Measurements from ENCODE around the gene KIF23.

KIF23 gene

DNA sequence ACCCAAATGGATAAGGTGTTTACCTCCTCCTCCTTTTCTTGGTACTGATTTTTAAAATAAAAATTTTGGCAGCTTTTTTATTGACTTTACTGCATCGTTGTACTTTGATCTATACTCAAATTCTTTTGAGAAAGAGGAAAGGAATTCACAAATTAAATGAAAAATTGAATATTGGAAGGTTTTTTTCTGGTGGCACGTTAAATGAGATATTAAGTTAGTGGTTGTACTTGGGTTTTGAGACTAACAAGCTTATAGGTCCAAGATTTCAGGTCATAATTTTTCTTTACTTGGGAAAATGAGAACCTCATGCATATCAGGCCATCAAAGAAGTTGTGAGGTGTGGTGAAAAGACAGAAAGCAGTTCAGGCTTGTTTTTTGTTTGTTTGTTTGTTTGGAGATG, 52.6 kb downstream of the KIF23 start:
- DNase-seq (ENCODE audit: low spot score), result no peak

DNA sequence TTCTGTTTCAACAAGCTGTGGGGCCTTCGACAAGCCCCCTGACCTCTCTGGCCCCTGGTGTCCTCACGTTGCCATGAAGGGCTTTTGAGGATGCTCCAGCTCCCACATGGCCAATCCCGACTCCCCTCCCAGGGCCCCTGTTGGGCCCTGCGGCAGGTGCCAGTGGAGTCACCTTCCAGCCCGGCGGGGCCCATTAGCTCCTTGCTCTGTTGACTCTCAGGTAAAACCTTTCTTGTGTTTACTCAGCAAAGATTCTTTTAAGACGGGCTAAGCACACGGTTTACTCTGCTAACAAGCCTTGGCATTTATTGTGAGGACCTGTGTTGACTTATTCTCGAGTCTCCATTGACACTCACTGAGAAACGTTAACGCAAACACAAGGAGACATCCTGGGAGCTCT, 53.5 kb downstream of the KIF23 start:
- DNase-seq (ENCODE audit: low spot score), result no peak

DNA sequence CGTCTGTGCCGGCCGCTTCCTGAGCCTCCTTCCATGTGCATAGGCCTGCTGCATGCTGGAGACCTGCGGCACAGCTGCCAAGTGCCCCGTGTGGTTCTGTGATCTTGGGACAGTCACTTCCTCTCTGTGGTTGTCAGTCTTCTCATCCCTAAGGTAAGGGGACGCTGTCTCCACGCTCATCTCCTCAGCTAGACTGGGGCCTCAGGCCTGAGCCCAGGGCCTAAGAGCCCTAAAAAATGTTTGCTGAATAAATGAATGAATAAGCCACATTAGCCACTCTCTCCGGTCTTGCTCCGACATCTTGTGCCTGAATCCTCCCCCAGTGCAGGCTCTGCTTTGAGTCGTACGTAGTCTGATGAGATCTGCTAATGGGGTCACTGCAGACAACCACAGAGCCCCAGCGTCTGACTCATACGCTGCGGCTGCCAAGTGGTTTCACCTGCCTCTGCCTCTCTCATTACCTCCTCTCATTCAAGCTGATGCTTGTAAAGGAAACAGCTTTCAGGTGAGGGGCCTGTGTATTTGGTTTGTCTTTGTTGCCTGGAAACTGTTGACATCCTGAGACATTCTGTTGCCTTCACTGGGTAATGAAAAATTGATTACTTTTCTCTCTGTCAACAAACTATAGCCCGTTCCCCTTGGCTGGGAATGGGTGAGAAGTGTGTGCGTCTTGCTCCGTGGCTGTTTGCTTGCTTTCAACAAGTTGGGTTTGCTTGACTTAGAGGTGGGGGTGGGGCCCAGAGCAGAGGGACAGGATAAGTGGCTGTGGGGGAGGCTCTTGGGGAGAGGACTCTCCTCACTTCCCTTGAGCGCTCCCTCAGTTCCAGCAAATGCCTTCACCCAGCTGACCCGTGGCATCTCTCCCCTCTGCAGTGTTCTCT, 54.3 kb downstream of the KIF23 start:
- DNase-seq (ENCODE audit: low spot score), result no peak

DNA sequence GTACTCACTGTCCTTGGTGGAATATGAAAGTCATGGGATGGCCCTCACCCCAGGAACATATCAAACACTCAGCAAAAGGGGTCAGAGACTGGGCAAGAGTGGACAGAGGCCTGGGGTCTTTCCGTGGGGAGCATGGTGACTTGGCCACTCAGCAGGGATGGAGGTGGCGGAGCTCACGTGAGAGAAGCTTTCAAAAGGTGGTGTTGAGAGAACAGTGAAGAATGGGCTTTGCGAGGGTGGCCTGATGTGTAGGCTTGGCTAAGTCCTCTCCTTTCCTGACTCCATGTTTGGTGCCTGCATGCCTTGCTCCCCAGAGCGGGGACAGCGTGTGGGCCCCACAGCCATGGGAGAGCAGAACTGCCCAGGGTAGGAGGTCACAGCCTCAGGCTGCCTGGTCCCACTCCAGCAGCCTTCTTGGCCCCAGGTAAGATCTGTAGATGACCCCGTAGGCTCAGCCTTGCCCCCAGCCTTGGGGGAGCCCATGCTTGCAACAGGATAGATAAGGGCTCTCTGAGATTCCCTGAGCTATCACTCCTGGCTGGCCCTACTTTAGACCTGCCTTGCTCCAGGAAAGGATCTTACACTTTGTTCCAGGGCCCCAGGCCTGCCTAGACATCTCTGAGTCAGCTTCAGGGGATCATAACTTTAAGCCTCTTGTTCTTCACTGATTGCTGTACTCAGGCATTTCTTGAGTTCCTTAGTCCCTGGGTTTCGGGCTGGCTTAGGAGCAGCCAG, 55.5 kb downstream of the KIF23 start:
- no peak for DNase-seq (ENCODE audit: low spot score)

DNA sequence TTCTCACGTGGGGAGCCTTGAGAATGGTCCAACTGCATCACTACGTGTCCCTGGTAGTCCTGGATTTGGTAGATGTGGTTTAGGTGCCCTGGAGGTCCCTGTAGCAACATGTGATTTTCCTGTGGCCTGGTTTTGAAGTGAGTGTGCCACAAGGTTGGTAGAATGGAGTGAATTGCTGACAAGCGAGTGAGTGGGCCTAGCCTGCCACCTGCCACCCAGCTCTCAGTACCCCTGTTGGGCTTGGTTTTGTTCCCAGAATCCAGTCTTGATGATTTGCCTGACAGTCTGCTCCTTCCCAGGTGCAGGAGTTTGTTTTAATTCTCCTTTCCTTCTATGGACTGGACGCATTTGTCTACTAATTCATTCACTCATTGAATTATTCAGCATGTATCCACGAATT, 57.9 kb downstream of the KIF23 start:
- no peak for DNase-seq (ENCODE audit: low spot score)

DNA sequence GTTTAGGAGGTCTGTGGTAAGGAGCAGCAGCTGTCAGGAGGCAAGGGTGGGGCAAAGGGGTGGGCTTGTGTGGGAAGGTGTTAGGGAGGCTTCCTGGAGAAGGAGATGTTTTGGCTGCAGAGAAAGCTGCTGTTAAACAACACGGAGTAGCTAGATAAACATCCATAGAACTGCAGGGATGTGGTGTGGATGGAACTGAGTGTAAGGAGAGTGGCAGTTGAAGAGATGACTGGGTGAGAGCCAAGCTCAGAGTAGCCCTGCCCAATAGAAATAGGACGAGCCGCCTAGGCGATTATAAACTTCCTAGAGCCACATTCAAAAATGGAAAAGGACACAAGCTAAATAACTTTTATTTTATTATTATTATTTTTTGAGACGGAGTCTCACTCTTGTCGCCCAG, 58.4 kb downstream of the KIF23 start:
- no peak for DNase-seq (ENCODE audit: low spot score)

DNA sequence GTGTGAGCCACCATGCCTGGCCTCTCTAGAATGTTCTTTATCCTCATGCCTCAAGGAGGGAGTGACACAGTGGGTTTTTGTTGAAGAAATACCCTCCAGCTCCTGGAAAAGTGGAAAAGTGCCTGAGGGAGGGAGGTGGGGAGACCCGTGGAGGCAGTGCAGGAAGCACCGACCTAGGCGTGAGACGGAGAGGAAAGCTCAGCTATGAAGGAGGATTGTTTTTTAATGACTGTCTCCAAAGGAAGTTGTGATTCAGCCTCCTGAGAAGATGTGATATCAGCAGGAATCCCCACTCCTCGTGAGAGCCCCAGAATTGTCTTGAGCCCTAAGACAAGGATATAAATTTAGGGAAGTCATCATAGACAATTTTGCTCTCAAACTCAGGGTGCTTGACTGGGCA, 60.1 kb downstream of the KIF23 start:
- no peak for DNase-seq (ENCODE audit: low spot score)

DNA sequence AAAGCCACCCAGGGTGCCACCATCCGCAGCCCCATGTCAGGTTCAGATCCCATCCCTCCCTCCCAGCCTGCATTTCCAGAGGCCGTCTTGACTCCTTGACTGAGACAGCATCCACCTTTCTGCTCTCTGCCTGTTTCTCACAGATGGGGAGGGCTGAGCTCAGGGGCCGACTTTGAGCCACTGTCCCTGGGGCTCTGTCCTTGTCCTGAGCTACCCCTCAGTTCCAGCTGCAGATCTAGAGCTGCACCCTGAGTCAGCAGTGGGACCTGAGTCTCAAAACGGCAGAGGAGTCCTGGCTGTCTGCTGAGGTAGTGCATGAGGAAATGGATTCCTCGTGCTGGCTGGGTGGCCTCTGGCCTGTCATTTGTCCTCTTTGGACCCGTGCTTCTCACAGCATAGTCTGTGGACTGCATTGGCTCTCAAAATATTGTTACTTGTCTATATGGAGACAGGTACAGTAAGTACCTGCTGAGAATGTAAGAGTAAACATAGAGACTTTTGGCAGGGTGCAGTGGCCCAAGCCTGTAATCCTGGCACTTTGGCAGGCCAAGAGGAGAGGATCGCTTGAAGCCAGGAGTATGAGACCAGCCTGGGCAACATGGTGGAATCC, 60.8 kb downstream of the KIF23 start:
- no peak for DNase-seq (ENCODE audit: low spot score)

DNA sequence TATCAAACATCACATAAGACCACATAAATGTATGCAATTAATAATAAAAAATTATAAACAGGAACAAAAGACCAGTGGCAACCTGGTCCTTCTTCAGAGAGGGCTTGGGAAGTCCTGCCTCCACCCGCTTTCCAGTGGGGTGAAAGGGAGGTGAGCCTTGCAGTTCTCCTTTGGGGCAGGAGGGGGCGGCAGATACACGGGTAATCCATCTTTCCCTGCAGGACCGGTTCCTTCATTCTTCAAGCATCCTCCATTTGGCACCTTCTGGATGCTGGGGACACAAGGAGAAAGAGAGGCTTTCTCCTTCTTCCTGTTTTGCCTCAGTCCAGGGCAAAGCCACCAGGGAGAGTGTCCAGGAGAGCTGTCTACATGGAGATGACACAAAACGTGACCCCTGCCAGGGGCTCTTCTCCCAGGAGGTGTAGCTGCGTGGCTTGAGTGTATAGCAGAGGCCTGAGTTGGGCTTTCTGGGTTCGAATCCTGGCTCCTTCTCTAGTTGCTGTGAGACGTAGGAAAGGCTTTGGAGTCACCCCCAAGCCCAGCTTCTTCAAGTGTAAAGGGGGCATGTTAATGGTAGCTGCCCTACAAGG, 61.7 kb downstream of the KIF23 start:
- DNase-seq (ENCODE audit: low spot score), result peak; percentile 74

DNA sequence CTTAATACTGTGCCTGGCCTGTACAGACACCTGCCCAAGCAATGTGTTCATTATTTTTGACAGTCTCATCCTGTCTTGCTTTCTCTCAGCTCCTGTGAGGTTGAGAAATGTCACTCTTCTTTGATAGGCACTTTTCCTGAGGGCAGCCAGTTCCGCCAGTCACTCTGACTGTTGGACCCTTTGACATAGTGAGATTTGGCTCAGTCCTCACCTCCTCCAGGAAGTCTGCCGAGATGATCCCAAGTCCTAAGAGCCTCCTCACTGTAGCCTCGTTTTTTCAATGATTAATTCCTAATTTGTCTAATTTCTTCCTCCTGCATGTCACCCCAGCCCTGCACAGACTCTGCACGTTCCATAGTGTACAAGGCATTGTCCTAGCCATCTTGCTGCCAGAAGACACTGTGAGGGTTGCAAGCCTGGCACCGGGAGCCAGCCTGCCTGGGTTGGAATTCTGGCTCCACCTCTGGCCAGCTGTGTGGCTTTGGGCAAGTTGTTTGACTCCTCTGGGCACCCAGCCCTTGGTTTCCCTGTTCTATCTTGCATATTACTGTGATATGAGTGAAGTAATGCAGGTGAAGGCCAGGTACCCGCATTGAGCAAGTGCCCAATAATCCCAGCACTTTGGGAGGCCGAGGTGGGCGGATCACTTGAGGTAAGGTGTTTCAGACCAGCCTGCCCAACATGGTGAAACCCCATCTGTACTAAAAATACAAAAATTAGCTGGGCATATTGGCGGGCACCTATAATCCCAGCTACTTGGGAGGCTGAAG, 62.7 kb downstream of the KIF23 start:
- DNase-seq (ENCODE audit: low spot score), result no peak

DNA sequence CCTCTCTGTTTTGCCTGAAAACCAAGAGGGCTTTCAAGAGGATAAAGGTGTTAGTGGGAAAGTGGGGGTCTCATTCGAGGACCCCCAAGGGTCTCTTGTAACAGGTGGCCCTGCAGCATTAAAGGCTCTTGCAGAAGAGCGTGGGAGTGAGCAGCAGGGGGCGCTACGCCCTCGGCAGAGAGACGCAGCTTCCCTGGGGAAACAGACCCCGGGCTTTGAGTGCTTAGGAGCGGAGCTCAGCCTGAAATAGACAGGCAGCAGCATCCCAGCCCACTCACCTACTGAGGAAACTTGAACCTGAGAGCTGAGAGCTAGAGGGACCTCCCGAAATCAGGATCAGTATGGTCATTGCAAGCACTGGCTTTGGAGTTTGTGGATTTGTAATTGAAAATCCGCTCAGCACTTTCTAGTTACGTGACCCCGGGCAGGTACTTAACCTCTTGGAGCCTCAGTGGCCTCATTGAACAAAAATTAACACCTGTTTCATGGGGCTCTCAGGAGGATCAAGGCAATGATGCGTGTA, 64.2 kb downstream of the KIF23 start:
- DNase-seq (ENCODE audit: low spot score), result no peak

DNA sequence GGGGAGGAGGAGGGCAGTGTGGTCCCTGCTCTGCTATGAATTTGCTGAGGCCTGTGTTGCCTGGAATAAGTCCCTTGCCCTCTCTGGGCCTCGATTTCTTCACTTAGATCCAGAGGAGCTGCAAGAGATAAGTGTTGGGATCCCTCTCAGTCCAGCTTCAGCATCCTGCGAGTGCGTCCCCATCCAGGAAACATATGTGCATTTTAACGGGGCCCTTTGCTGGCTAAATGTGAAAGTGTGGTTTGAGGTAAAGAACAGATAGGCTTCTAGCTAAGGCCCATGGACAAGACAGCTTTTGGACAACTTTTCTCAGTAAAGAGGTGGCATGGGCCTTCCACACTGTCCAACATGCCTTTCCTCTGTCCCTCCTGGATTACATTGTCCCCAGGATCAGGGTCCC, 64.9 kb downstream of the KIF23 start:
- no peak for DNase-seq (ENCODE audit: low spot score)

DNA sequence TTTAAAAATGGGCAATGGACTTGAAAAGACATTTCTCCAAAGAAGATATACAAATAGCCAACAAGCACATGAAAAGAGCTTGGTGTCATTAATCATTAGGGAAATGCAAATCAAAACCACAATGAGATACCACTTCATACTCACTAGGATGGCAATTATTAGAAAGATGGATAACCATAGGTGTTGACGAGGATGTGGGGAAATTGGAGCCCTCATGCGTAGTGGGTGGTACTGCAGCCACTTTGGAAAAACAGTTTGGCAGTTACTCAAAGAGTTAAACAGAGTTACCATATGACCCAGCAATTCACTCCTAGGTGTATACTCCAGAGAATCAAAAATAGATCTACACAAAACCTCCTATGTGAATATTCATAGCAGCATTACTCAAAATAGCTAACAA, 65.8 kb downstream of the KIF23 start:
- no peak for DNase-seq (ENCODE audit: low spot score)

DNA sequence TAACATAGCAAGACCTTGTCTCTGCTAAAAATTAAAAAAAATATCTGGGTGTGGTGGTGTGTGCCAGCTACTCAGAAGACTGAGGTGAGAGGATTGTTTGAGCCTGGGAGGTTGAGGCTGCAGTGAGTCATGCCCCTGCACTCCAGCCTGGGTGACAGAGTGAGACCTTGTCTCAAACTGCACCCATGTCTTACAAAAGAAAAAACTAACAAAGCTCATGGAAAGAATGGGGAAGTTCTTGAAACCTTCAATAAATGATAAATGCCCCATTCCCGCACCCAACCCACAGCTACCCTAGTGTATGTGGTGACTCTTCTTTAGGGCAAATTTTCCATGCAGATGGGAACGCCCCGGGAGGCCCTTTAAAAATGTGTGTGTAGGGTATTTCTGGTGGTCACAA, 66.8 kb downstream of the KIF23 start:
- DNase-seq (ENCODE audit: low spot score), result peak; percentile 14

DNA sequence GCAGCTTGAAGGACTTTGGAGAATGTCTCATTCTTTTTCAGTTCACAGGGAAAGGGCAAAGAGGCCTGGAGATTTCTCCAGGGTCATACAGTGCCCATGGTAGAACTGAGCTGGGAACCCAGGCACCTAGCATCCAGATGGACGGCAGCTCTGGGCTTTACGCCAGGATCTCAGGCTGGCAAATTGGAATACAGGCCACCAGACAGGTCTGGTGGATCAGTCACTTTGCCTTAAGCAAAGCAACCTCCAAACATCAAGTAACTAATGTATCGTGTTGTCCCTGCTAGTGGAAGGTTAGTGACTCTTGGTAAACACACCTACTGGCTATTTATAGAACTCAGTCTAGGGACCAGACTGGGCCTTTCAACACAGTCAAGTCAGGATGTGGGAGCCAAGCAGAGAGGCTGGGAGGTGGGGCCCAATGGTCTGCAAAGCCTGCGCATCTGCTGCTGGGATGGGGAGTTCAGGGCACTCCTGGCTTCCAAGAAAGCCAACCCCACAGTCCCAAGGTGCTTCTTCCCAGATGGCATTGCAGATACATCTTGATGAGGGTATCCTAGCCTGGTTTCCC, 68.6 kb downstream of the KIF23 start:
- DNase-seq (ENCODE audit: low spot score), result no peak

DNA sequence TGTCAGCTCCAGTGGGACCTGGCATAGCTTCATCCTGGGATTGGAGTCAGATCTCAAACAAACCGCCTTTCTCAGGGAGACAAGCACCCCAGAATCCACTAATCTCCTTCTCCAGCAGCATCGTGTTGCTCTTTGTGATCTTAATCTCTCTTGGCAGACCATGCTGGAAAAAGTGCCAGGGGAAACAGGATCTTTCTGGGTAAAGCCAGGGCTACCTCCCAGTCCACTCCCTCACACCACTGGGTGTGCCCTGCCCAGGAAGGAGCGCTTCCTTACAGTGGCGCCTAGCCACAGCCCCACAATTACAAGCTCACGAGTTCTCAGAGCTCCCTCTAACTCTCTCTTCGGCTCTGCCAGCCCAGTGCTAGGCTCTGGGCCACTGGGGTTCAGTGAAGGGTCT, 70.7 kb downstream of the KIF23 start:
- DNase-seq (ENCODE audit: low spot score), result peak; percentile 12

DNA sequence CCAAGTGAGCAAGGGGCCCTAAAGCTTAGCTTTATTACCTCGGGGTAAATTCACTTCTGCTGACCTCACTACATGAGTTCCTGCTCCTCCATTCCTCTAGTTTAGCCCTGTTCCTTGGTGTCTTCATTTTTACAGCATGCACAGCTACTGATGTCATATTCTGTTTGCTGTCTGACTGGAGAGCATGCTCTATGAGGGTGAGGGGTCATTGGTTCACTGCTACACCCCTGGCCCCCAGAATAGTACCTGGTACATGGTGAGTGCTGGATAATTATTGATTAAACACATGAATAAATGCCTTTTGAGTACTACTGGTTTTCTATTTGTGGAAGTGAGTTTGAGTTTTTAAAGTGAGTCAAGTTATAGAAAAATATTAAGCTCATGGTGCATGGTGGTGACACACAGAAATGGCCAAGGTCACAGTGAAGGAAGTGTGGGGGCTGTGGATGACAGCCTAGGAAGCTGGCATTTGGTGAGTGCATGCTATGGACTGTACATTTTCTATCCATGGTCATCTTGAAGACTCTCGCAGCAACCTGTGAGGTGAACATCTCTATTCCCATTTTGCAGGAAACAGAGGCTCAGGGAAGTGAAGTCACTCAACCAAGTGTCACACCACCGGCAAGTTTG, 72.4 kb downstream of the KIF23 start:
- DNase-seq (ENCODE audit: low spot score), result no peak

DNA sequence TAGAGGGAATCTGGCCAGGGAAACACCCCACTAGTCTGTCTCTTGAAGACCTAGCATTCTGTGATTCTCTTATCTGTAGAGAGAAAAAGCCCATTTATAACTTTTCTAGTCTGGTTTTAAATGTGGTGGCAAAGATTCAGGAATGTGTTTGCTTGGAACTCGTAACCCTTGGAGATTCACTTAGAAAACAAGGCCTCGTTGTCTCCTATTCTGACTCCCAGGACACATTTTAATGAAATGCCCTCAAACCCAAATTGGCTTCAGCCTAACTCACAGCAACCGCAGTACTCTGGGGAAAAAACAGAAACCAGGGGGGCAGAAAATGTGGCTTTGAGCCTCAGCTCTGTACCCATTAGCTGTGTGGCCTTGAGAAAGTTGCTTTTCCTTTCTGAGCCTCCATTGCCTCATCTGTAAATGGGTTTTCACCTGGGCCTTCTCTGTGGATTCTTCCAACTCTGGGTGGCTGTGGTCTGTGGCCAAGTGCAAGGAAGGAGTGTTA, 75.0 kb downstream of the KIF23 start:
- DNase-seq (ENCODE audit: low spot score), result no peak

DNA sequence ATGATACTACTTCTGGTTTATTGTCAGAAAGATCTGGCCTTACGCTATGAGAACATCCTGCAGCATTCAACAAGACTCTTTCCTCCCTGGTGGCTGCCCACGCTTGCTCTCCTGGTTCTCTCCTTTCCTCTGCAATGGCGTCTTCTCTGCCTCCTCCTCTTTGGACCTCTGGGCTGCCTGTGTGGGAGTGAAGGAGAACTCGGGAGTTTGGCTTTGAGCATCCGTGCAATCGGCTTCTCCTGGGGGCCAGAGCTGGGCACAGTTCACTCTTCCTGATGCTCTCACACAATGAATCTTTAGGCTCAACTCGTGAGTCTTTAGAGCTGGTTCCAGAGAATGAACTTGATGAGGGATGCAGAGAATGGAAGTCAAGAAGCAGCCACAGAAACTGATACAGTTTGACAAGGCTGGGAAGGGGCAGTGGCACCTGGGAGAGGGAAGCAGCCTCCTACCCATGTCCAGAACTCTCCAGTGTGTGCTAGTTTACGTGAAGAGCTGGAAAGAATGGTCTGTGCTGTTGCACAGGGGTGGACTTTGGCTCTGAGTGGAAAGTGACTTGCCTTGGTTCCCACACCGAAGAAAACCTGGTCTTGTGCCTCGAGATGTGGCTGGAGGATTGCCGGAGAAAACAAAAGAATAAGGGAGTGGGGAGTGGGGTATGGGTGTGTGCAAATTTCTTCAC, 76.3 kb downstream of the KIF23 start:
- no peak for DNase-seq (ENCODE audit: low spot score)

DNA sequence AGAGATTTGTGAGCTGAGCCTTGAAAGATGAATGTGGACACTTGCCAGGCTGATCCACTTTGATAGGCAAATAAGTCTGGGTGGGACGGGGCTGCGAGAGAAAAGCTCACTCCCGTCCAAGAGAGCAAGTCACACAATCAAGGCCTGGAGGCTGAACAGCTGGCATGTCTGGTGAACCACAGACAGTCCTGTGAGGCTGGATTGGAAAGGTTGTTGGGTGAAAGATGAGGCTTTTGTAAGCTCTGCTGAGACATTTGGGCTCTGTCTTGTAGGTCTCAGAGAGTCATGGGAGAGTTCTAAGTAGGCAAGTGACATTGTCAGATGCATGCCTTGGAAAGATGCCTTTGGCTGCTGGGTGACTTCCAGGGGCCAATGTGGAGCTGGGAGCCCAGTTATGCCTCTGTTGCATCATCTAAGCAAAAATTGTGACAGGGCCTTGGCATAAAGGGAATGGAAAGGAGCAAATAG, 76.9 kb downstream of the KIF23 start:
- DNase-seq (ENCODE audit: low spot score), result no peak

All from LoVo (cell line).